Measurements from ENCODE around the gene PPM1E. TPM values are rescaled to one million over a fixed set of nuclear protein-coding genes. Genes with fewer than 3 reads are reported as not detected.
"Not testable (repeated sequence)": the region's sequence is repeated elsewhere in the genome, so short reads cannot be mapped to it uniquely, and the experiment has no call there.

Gene PPM1E
- total RNA-seq, 4 donors from 2014 or later: 0.24 to 3.0 TPM; not detected in 2

DNA sequence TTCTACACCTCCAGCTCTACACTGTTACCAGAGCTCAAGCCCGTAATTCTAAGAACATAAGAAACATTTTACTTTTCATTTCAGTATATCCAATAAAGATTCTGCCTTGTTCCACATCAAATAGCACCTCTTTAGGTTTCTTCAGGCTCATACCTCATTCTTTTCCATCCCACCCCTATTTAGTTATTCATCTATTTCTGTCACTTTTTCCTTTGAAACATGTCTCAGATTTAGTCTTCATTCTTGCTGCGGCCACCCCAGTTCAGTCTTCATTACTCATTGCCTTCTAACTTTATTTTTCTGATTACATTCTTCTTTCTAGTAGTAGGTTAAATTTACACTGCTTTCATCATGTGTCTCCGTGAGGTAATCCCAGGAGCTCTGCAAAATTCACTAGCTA lies 33.5 kb downstream of the PPM1E start:
- TF ChIP-seq POLR2A (IDR thresholded peaks at IDR 0.05): no peak
- TF ChIP-seq, protein P1, sequence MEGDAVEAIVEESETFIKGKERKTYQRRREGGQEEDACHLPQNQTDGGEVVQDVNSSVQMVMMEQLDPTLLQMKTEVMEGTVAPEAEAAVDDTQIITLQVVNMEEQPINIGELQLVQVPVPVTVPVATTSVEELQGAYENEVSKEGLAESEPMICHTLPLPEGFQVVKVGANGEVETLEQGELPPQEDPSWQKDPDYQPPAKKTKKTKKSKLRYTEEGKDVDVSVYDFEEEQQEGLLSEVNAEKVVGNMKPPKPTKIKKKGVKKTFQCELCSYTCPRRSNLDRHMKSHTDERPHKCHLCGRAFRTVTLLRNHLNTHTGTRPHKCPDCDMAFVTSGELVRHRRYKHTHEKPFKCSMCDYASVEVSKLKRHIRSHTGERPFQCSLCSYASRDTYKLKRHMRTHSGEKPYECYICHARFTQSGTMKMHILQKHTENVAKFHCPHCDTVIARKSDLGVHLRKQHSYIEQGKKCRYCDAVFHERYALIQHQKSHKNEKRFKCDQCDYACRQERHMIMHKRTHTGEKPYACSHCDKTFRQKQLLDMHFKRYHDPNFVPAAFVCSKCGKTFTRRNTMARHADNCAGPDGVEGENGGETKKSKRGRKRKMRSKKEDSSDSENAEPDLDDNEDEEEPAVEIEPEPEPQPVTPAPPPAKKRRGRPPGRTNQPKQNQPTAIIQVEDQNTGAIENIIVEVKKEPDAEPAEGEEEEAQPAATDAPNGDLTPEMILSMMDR (IDR thresholded peaks at IDR 0.05): no peak
- Histone ChIP-seq H3K4me1 (no peaks in the 10 kb centered on the region), H3K27me3 (no peaks in the 10 kb centered on the region), H3K4me3 (no peak overlapping the region), H3K27ac (no peak overlapping the region), H3K9me3 (no peaks in the 10 kb centered on the region), H3K36me3 (no peaks in the 10 kb centered on the region)
- DNase-seq: no peak
- intact Hi-C loops (cut with DNase I; ENCODE audit: low total_unique reads): no loop called here

DNA sequence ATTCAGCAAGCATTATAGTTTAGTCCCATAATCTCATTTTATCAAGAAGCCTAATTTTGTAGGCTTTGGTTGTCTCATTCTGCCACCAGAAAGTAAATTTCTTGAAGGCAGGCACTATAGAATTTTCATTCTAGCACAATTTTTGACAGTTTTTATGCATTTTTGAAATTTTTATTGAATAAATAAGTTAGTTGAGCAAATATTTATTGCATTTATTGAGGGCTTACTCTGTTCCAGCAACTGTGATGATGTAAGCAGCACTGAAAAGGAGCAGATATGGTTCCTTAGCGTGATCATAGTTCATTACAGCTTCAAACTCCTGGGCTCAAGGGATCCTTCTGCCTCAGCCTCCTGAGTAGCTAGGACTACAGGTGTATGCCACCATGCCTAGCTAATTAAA lies 34.2 kb downstream of the PPM1E start:
- Histone ChIP-seq H3K9me3 (no peaks in the 10 kb centered on the region), H3K36me3 (no peaks in the 10 kb centered on the region), H3K27me3 (no peaks in the 10 kb centered on the region), H3K27ac (no peak overlapping the region), H3K4me3 (no peak overlapping the region), H3K4me1 (no peaks in the 10 kb centered on the region)
- DNase-seq: no peak
- TF ChIP-seq, protein P1 (IDR thresholded peaks at IDR 0.05): no peak
- no peak for TF ChIP-seq POLR2A (IDR thresholded peaks at IDR 0.05)
- intact Hi-C loops (cut with DNase I; ENCODE audit: low total_unique reads): no loop called here

DNA sequence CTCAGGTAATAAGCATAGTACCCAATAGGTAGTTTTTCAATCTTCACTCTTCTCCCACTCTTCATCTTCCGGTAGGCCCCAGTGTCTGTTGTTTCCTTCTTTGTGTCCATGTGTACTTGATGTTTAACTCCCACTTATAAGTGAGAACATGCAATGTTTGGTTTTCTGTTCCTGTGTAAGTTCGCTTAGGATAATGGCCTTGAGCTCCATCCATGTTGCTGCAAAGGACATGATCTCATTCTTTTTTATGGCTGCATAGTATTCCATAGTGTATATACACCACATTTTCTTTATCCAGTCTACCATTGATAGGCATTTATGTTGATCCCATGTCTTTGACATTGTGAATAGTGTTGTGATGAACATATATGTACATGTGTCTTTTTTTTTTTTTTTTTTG lies 38.9 kb downstream of the PPM1E start:
- H3K27me3 ChIP-seq; H3K4me3 ChIP-seq; H3K27ac ChIP-seq; H3K4me1 ChIP-seq; H3K9me3 ChIP-seq; DNase-seq; H3K36me3 ChIP-seq; intact Hi-C loops (cut with DNase I; ENCODE audit: low total_unique reads): not testable (repeated sequence)

DNA sequence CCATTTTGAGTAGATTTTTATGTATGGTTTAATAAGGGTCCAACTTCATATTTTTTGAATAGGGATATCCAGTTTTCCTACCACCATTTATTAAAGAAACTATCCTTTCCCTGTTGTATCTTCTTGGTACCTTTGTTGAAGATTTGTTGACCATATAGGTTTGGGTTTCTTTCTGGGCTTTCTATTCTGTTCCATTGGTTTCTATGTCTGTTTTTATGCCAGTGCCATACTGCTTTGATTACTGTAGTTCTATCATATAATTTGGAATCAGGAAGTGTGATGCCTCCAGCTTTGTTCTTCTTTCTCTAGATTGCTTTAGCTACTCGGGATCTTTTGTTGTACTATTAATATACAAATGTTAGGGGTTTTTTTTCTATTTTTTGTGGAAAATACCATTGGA lies 46.5 kb downstream of the PPM1E start:
- H3K36me3 ChIP-seq: no peaks in the 10 kb centered on the region
- H3K27ac ChIP-seq: no peak overlapping the region
- DNase-seq: no peak
- TF ChIP-seq POLR2A (IDR thresholded peaks at IDR 0.05): no peak
- TF ChIP-seq, protein P1 (IDR thresholded peaks at IDR 0.05): no peak
- H3K4me3 ChIP-seq: no peak overlapping the region
- H3K4me1 ChIP-seq: no peaks in the 10 kb centered on the region
- H3K9me3 ChIP-seq: no peaks in the 10 kb centered on the region
- H3K27me3 ChIP-seq: no peaks in the 10 kb centered on the region
- intact Hi-C loops (cut with DNase I; ENCODE audit: low total_unique reads): no loop called here

DNA sequence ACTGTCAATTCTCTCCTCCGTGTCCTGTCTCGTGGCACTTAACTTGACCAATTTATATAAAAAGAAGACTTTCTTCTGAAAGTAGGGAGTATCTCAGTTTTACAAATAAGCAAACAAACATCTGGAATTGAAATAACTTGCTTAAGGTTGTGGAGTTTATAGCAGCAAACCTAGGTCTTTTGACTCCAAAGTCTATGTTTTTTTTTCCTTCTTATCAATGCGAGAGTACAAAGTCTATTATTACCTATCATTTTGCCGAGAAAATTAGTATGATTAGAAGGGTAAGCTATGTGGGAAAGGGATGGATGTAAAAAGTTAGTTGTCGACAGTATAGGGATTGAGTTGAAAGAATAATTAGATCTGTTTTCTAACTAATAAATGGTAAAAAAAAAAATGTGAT lies 50.4 kb downstream of the PPM1E start:
- no peaks in the 10 kb centered on the region for H3K27me3 ChIP-seq
- H3K4me1 ChIP-seq: no peaks in the 10 kb centered on the region
- TF ChIP-seq POLR2A (IDR thresholded peaks at IDR 0.05): no peak
- TF ChIP-seq, protein P1 (IDR thresholded peaks at IDR 0.05): no peak
- intact Hi-C loops (cut with DNase I; ENCODE audit: low total_unique reads): no loop called here
- no peaks in the 10 kb centered on the region for H3K36me3 ChIP-seq
- H3K9me3 ChIP-seq: no peaks in the 10 kb centered on the region
- no peak overlapping the region for H3K4me3 ChIP-seq
- DNase-seq: no peak
- H3K27ac ChIP-seq: no peak overlapping the region
